KOPT-K1 (cell line): Measurements from ENCODE around the gene VPS16.
A peak's percentile ranks its signal among the peaks of the same experiment; 100 is the strongest.

Experiments used
- H3K27ac ChIP-seq: fragments of 200-600 bp; sonication (generic); 2 replicates; pipeline ENCODE4 v1.5.1; 2016; ENCODE audit warnings: antibody characterized with exemption, mild to moderate bottlenecking, low read depth, low read length; ENCODE audit not compliant: poor library complexity, severe bottlenecking
- H3K36me3 ChIP-seq: fragments of 200-600 bp; sonication (generic); 2 replicates; pipeline ENCODE4 v1.5.1; 2017; ENCODE audit warnings: antibody characterized with exemption, mild to moderate bottlenecking, low read length, moderate library complexity; ENCODE audit not compliant: insufficient read depth
- H3K9me3 ChIP-seq: fragments of 200-600 bp; sonication (generic); 2 replicates; pipeline ENCODE4 v1.5.1; 2017; ENCODE audit warnings: antibody characterized with exemption, low read length, mild to moderate bottlenecking; ENCODE audit not compliant: insufficient read depth, poor library complexity, severe bottlenecking

The VPS16 gene

GRCh38 chr20:2840138-2840966, at the start of gene VPS16, which contains the start of gene PCED1A:
Gene VPS16 (plus strand): TSS chr20:2840745. CDS start chr20:2840775, 30 bp downstream.
Gene PCED1A (minus strand): TSS chr20:2840655. CDS start chr20:2839912, 743 bp downstream.
- Histone ChIP-seq H3K27ac (peak within 1 kb of the TSS; percentile 84), H3K9me3 (no peaks in the 10 kb centered on the region), H3K36me3 (peaks cover 20% of the 10 kb centered on the region; the same call in 1 of the 2 replicates)

- Histone ChIP-seq H3K9me3 (no peaks in the 10 kb centered on the region), H3K27ac (no peak overlapping the region), H3K36me3 (no peaks in the 10 kb centered on the region)
Observed at GRCh38 chr20:2793471-2793870, 47.1 kb upstream of the VPS16 start.

GRCh38 chr20:2794202-2794748, 46.3 kb upstream of the VPS16 start:
- no peaks in the 10 kb centered on the region for H3K9me3 ChIP-seq
- H3K27ac ChIP-seq: no peak overlapping the region
- no peaks in the 10 kb centered on the region for H3K36me3 ChIP-seq

DNA sequence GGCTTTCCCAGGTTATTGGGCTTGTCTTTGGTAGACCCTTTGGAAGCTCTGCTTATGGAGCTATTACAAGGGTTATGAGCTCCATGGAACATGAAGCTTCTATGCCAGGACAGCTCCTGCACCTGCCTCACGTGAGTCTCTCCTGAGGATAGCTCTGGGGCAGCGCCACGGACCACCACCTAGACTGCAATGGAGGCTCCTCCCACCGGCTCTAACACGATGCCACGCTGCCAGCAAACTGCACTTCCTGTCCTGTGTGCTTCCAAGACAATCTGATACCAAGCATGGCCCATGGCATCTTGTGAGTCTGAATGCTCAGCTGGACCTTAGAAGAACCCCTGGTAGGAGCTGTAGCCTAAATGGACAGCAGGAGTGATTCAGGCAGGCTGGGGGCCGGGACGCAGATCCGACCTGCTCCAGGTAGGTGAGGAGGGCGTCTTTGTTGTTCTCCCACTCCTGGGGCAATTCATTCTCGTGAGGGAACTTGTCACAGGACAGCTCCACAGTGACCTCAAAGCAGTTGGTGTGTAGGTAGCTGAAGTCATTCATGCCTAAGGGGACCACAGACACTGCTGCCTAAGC, 45.6 kb upstream of the VPS16 start:
- H3K9me3 ChIP-seq: no peaks in the 10 kb centered on the region
- H3K27ac ChIP-seq: no peak overlapping the region
- H3K36me3 ChIP-seq: no peaks in the 10 kb centered on the region

- no peaks in the 10 kb centered on the region for H3K36me3 ChIP-seq
- H3K27ac ChIP-seq: no peak overlapping the region
- no peaks in the 10 kb centered on the region for H3K9me3 ChIP-seq
Observed at GRCh38 chr20:2795451-2795850, 45.1 kb upstream of the VPS16 start.

DNA sequence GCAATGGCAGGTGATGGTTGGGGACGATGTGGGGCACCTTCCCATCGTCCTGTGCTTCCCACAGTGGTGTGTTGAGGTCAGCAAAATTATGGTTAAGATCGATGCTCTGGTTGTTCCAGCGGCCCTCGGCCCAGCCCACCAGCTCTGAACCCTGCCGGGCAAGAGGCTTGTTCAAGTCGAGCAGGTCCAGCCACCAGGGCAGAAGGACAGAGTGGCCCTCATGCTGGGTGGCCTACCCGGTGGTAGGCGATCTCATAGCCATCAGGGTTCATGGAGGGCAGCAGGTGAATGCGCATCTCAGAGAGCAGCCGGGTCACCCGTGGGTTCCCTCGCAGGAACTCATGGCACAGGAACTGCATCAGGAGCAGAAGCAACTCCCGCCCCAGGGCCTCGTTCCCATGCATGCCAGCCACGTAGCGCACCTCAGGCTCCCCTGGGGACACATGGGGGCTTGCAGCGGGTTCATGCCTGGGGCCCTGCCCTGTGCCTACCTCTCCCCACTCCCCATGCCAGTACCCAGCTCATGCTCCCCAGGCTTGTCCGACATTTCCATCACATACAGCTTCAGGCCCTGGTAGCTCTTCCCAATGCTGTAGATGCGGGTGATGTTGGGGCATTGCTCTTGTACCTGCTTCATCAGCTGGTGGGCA, 44.4 kb upstream of the VPS16 start:
- Histone ChIP-seq H3K36me3 (no peaks in the 10 kb centered on the region), H3K27ac (no peak overlapping the region), H3K9me3 (no peaks in the 10 kb centered on the region)

- Histone ChIP-seq H3K27ac (no peak overlapping the region), H3K36me3 (no peaks in the 10 kb centered on the region), H3K9me3 (no peaks in the 10 kb centered on the region)
Observed at GRCh38 chr20:2797136-2797983, 43.2 kb upstream of the VPS16 start.

GRCh38 chr20:2798095-2798805, 42.3 kb upstream of the VPS16 start:
- Histone ChIP-seq H3K27ac (no peak overlapping the region), H3K36me3 (no peaks in the 10 kb centered on the region)

GRCh38 chr20:2798814-2799213, 41.7 kb upstream of the VPS16 start:
- Histone ChIP-seq H3K9me3 (no peaks in the 10 kb centered on the region), H3K36me3 (no peaks in the 10 kb centered on the region), H3K27ac (no peak overlapping the region)

More at GRCh38 chr20:2798095-2798805, 42.3 kb upstream of the VPS16 start:
- H3K9me3 ChIP-seq: no peaks in the 10 kb centered on the region

- H3K27ac ChIP-seq: no peak overlapping the region
- no peaks in the 10 kb centered on the region for H3K9me3 ChIP-seq
- no peaks in the 10 kb centered on the region for H3K36me3 ChIP-seq
Observed at GRCh38 chr20:2799271-2799670, 41.3 kb upstream of the VPS16 start.

GRCh38 chr20:2799688-2800520, 40.6 kb upstream of the VPS16 start:
- H3K27ac ChIP-seq: no peak overlapping the region
- H3K36me3 ChIP-seq: no peaks in the 10 kb centered on the region

GRCh38 chr20:2800521-2801285, 39.8 kb upstream of the VPS16 start, which contains the start of gene CPXM1:
Gene CPXM1 (minus strand): TSS chr20:2800627. CDS start chr20:2800572, 55 bp downstream.
- H3K27ac ChIP-seq: no peak within 1 kb of the TSS
- no peaks in the 10 kb centered on the region for H3K36me3 ChIP-seq
- no peaks in the 10 kb centered on the region for H3K9me3 ChIP-seq

More at GRCh38 chr20:2799688-2800520, 40.6 kb upstream of the VPS16 start:
- no peaks in the 10 kb centered on the region for H3K9me3 ChIP-seq
